Fibroblast of villous mesenchyme (primary cell): ENCODE data around the gene RPRML. TPM values are rescaled to one million over a fixed set of nuclear protein-coding genes. Genes with fewer than 3 reads are reported as not detected.

ENCODE experiments used
- DNase-seq: peaks from one replicate; pipeline ENCODE4 v3.0.0-alpha.2; 2010; ENCODE audit warnings: low read depth
- H3K4me3 ChIP-seq: 2 replicates; pipeline ENCODE4 v1.5.1; 2011; ENCODE audit warnings: low read depth, mild to moderate bottlenecking, low read length
- small RNA-seq: library from RNA; depleted of rRNA; stranded (forward); fragments of <200 nt; gene quantifications from one replicate; pipeline ENCODE3, GENCODE V24; 2012
- total RNA-seq: library from RNA; depleted of rRNA; stranded (reverse); fragments of >200 nt; gene quantifications from 2 replicates; pipeline ENCODE4 v1.2.3, GENCODE V29; 2012
- TF ChIP-seq, protein P1 (sequence below): IDR thresholded peaks from 2 replicates; pipeline ENCODE4 v1.5.1; 2012; ENCODE audit warnings: low read depth, mild to moderate bottlenecking, low read length; ENCODE audit not compliant: insufficient read depth

RPRML gene
- total RNA-seq, 1 donor, result not detected

GRCh38 chr17:46935658-46936266, 43.3 kb downstream of the RPRML start:
- H3K4me3 ChIP-seq, result no peak overlapping the region
- TF ChIP-seq, protein P1, sequence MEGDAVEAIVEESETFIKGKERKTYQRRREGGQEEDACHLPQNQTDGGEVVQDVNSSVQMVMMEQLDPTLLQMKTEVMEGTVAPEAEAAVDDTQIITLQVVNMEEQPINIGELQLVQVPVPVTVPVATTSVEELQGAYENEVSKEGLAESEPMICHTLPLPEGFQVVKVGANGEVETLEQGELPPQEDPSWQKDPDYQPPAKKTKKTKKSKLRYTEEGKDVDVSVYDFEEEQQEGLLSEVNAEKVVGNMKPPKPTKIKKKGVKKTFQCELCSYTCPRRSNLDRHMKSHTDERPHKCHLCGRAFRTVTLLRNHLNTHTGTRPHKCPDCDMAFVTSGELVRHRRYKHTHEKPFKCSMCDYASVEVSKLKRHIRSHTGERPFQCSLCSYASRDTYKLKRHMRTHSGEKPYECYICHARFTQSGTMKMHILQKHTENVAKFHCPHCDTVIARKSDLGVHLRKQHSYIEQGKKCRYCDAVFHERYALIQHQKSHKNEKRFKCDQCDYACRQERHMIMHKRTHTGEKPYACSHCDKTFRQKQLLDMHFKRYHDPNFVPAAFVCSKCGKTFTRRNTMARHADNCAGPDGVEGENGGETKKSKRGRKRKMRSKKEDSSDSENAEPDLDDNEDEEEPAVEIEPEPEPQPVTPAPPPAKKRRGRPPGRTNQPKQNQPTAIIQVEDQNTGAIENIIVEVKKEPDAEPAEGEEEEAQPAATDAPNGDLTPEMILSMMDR, result no peak
- peak; percentile 34 for DNase-seq

DNA sequence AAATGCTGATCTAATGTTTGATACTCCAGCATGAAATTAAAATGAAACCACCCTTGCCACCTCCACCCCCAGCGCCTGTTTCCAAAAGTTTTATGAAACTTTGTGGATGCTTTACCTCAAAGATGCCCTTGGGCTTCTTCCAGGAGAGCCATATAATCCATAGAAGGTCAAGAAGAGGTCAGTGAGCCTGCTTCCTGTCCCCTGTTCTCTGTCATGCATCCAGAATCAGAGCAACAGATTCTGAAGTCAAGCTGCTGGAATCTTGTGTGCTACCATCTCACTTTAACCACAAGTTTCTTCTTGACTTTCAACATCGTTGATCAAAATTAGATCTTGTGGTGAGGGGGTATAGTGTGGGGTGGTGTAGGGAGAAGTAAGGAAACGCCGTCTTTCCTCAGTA, 47.5 kb downstream of the RPRML start:
- H3K4me3 ChIP-seq, result no peak overlapping the region
- DNase-seq, result no peak
- TF ChIP-seq, protein P1, result no peak

GRCh38 chr17:46930051-46930450, 49.0 kb downstream of the RPRML start:
- H3K4me3 ChIP-seq, result no peak overlapping the region
- TF ChIP-seq, protein P1, result no peak
- no peak for DNase-seq

GRCh38 chr17:46929413-46929812, 49.6 kb downstream of the RPRML start:
- TF ChIP-seq, protein P1, result no peak

GRCh38 chr17:46928467-46929261, 50.4 kb downstream of the RPRML start:
- peak; percentile 32 for DNase-seq
- H3K4me3 ChIP-seq, result no peak overlapping the region
- TF ChIP-seq, protein P1, result no peak

More at GRCh38 chr17:46929413-46929812, 49.6 kb downstream of the RPRML start:
- DNase-seq, result peak; percentile 12
- H3K4me3 ChIP-seq, result no peak overlapping the region

Small RNA genes lying within 50 kb of the gene (small RNA-seq; reads per million reads assigned to genes)
- not detected for gene MIR5089

Other genes with a start within 250 kb of the RPRML start
- gene WNT3, start 160.6 kb downstream of the RPRML start, total RNA-seq, result 0.97 and 2.2 TPM in 2 replicates
- gene WNT9B, start 127.7 kb downstream of the RPRML start, total RNA-seq, result under 0.01 TPM in 1 of 2 replicates, not detected in the other
- 55.7 and 65.6 TPM in 2 replicates for gene GOSR2, start 56.1 kb downstream of the RPRML start, total RNA-seq
- gene CDC27, start 210.0 kb upstream of the RPRML start, total RNA-seq, result 95.0 and 130 TPM in 2 replicates
- gene MYL4, start 230.1 kb upstream of the RPRML start, total RNA-seq, result not detected in 2 replicates